ENCODE results near the gene CDC7.
"Not testable (repeated sequence)": the region's sequence is repeated elsewhere in the genome, so short reads cannot be mapped to it uniquely, and the experiment has no call there.

Gene CDC7

GRCh38 chr1:91500756-91501522 lies at the start of gene CDC7:
TSS of gene CDC7 (plus strand) at chr1:91500851. CDS start at chr1:91501717, 866 bp downstream.
- in situ Hi-C loops (cut with MboI; ENCODE audit: low sequenced_read_pairs): no loop called here

GRCh38 chr1:91454136-91454535 lies 46.5 kb upstream of the CDC7 start:
- in situ Hi-C loops (cut with MboI; ENCODE audit: low sequenced_read_pairs): no loop called here

GRCh38 chr1:91455334-91455733 lies 45.3 kb upstream of the CDC7 start:
- in situ Hi-C loops (cut with MboI; ENCODE audit: low sequenced_read_pairs): no loop called here

- in situ Hi-C loops (cut with MboI; ENCODE audit: low sequenced_read_pairs): no loop called here
These were observed 44.8 kb upstream of the CDC7 start for GRCh38 chr1:91455896-91456295.

- in situ Hi-C loops (cut with MboI; ENCODE audit: low sequenced_read_pairs): not testable (repeated sequence)
These were observed 35.3 kb upstream of the CDC7 start for GRCh38 chr1:91465350-91465749.

- in situ Hi-C loops (cut with MboI; ENCODE audit: low sequenced_read_pairs): no loop called here
These were observed 24.0 kb upstream of the CDC7 start for GRCh38 chr1:91476533-91477217.

GRCh38 chr1:91487469-91487868 lies 13.2 kb upstream of the CDC7 start:
- in situ Hi-C loops (cut with MboI; ENCODE audit: low sequenced_read_pairs): no loop called here

GRCh38 chr1:91490501-91490900 lies 10.2 kb upstream of the CDC7 start:
- in situ Hi-C loops (cut with MboI; ENCODE audit: low sequenced_read_pairs): no loop called here

- in situ Hi-C loops (cut with MboI; ENCODE audit: low sequenced_read_pairs): no loop called here
These were observed 2.6 kb upstream of the CDC7 start for GRCh38 chr1:91498035-91498434.

GRCh38 chr1:91498498-91499245 lies 2.0 kb upstream of the CDC7 start:
- in situ Hi-C loops (cut with MboI; ENCODE audit: low sequenced_read_pairs): no loop called here

GRCh38 chr1:91499346-91499745 lies 1.3 kb upstream of the CDC7 start:
- in situ Hi-C loops (cut with MboI; ENCODE audit: low sequenced_read_pairs): no loop called here

- in situ Hi-C loops (cut with MboI; ENCODE audit: low sequenced_read_pairs): no loop called here
These were observed 521 bp upstream of the CDC7 start for GRCh38 chr1:91499904-91500755.

GRCh38 chr1:91501523-91501851 lies 836 bp downstream of the CDC7 start:
- in situ Hi-C loops (cut with MboI; ENCODE audit: low sequenced_read_pairs): no loop called here

- in situ Hi-C loops (cut with MboI; ENCODE audit: low sequenced_read_pairs): no loop called here
These were observed 1.5 kb downstream of the CDC7 start for GRCh38 chr1:91501971-91502671.

GRCh38 chr1:91502672-91503184 lies 2.1 kb downstream of the CDC7 start:
- in situ Hi-C loops (cut with MboI; ENCODE audit: low sequenced_read_pairs): no loop called here

- in situ Hi-C loops (cut with MboI; ENCODE audit: low sequenced_read_pairs): no loop called here
These were observed 2.8 kb downstream of the CDC7 start for GRCh38 chr1:91503332-91503900.

GRCh38 chr1:91503975-91504530 lies 3.4 kb downstream of the CDC7 start:
- in situ Hi-C loops (cut with MboI; ENCODE audit: low sequenced_read_pairs): no loop called here

- in situ Hi-C loops (cut with MboI; ENCODE audit: low sequenced_read_pairs): no loop called here
These were observed 4.4 kb downstream of the CDC7 start for GRCh38 chr1:91505086-91505485.

- in situ Hi-C loops (cut with MboI; ENCODE audit: low sequenced_read_pairs): no loop called here
These were observed 5.4 kb downstream of the CDC7 start for GRCh38 chr1:91506071-91506470.

All from hTERT RPE-1 (cell line).